Upper lobe of right lung (tissue), 1 donor: ENCODE measurements around the gene AQR. TPM values are rescaled to one million over a fixed set of nuclear protein-coding genes. Genes with fewer than 3 reads are reported as not detected.

Experiments
- ATAC-seq: fragments of 200-7000 bp; cut with Tn5 transposase; one replicate; pipeline ENCODE4 v1.9.1; 2020; ENCODE audit warnings: mild to moderate bottlenecking, moderate library complexity
- DNase-seq: peaks from one replicate; pipeline ENCODE4 v3.0.0-alpha.2; 2020
- H3K27ac ChIP-seq: fragments of 200-600 bp; one replicate; pipeline ENCODE4 v1.8.0; 2022
- H3K27me3 ChIP-seq: fragments of 200-600 bp; one replicate; pipeline ENCODE4 v1.8.0; 2022; ENCODE audit warnings: mild to moderate bottlenecking
- H3K36me3 ChIP-seq: fragments of 200-600 bp; one replicate; pipeline ENCODE4 v1.8.0; 2022
- H3K4me1 ChIP-seq: fragments of 200-600 bp; one replicate; pipeline ENCODE4 v1.8.0; 2022
- H3K4me3 ChIP-seq: fragments of 200-600 bp; one replicate; pipeline ENCODE4 v1.8.0; 2022; ENCODE audit warnings: mild to moderate bottlenecking
- H3K9me3 ChIP-seq: fragments of 200-600 bp; one replicate; pipeline ENCODE4 v1.8.0; 2022
- intact Hi-C: fragments of 100-400 bp; cut with DNase I; formaldehyde crosslinking; loops from one replicate; pipeline ENCODE4 v1.11.0; 2022
- total RNA-seq: library from RNA; stranded (reverse); fragmentation: NEBNext Ultra II Directional; extraction: Animal tissue kit (Norgen Biotek cat#: 25700); gene quantifications from one replicate; pipeline ENCODE4 v1.2.1, GENCODE V29; 2021
- TF ChIP-seq, protein P1 (sequence below): fragments of 200-600 bp; IDR thresholded peaks from one replicate; pipeline ENCODE4 v1.8.0; 2022; ENCODE audit warnings: antibody characterized with exemption
- donor health status: DM: no; HTN: yes; CAD: no; lungs with severe emphysema.

AQR gene
- total RNA-seq, 1 donor from 2014 or later: 28.2 TPM

DNA sequence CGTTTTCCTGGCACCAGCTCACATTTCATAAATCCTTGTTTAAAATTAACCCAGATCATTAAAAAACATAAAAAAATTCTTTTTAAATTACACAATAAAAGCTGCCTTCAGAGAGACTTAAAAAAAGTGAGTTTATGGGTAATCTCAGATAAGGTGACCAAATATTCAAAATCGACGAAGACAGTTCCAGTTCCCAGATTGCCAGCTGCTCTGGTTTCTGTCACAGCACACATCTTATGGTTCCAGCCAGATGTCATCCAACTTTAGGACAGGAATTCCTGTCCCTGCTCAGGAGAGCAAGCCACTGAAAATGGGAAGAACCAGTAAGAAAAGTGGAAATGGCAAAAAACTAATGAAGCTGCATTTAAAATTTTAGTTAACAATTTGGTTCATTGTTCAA is 34.4 kb upstream of the AQR start:
- Histone ChIP-seq H3K4me3 (no peak overlapping the region), H3K4me1 (no peaks in the 10 kb centered on the region), H3K36me3 (no peaks in the 10 kb centered on the region), H3K9me3 (no peaks in the 10 kb centered on the region), H3K27me3 (no peaks in the 10 kb centered on the region), H3K27ac (no peak overlapping the region)
- DNase-seq (no peak), ATAC-seq (no peak)
- intact Hi-C loops: no loop called here
- TF ChIP-seq, protein P1, sequence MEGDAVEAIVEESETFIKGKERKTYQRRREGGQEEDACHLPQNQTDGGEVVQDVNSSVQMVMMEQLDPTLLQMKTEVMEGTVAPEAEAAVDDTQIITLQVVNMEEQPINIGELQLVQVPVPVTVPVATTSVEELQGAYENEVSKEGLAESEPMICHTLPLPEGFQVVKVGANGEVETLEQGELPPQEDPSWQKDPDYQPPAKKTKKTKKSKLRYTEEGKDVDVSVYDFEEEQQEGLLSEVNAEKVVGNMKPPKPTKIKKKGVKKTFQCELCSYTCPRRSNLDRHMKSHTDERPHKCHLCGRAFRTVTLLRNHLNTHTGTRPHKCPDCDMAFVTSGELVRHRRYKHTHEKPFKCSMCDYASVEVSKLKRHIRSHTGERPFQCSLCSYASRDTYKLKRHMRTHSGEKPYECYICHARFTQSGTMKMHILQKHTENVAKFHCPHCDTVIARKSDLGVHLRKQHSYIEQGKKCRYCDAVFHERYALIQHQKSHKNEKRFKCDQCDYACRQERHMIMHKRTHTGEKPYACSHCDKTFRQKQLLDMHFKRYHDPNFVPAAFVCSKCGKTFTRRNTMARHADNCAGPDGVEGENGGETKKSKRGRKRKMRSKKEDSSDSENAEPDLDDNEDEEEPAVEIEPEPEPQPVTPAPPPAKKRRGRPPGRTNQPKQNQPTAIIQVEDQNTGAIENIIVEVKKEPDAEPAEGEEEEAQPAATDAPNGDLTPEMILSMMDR: no peak

- no peaks in the 10 kb centered on the region for H3K9me3 ChIP-seq
- H3K36me3 ChIP-seq: no peaks in the 10 kb centered on the region
- H3K27ac ChIP-seq: no peak overlapping the region
- no peak for DNase-seq
- intact Hi-C loops: no loop called here
- H3K4me3 ChIP-seq: no peak overlapping the region
- peak; percentile 36 for ATAC-seq
- TF ChIP-seq, protein P1: no peak
- H3K27me3 ChIP-seq: no peaks in the 10 kb centered on the region
- H3K4me1 ChIP-seq: no peaks in the 10 kb centered on the region
Measured at GRCh38 chr15:35000511-35000910, 31.0 kb upstream of the AQR start.

- H3K36me3 ChIP-seq: no peaks in the 10 kb centered on the region
- DNase-seq (no peak), ATAC-seq (no peak)
- intact Hi-C loops: no loop called here
- no peaks in the 10 kb centered on the region for H3K9me3 ChIP-seq
- H3K27me3 ChIP-seq: no peaks in the 10 kb centered on the region
- no peak overlapping the region for H3K4me3 ChIP-seq
- TF ChIP-seq, protein P1: no peak
- no peak overlapping the region for H3K27ac ChIP-seq
- no peaks in the 10 kb centered on the region for H3K4me1 ChIP-seq
Measured at GRCh38 chr15:34999906-35000305, 30.4 kb upstream of the AQR start.

DNA sequence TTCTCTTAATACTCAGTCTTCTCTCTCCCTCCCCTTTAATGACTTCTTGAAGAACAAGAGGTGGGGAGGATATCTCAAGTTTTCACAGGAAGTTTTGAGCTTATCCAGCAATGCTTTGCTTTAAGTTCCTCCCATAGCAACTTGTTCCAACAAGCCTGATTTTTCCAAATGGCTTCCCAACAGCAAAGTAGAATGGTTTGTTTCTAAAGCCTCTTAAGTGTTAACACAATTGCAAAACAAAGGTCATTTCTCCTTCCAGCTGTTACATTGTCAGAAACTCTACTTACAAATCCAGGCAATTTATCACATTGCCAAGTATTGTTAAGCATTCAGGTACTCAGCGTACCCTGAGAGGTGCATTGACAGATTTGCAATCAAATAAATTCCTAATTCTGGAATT is 25.4 kb upstream of the AQR start:
- TF ChIP-seq, protein P1: no peak
- intact Hi-C loops: no loop called here
- Histone ChIP-seq H3K4me3 (no peak overlapping the region), H3K27ac (no peak overlapping the region), H3K36me3 (no peaks in the 10 kb centered on the region), H3K9me3 (no peaks in the 10 kb centered on the region), H3K27me3 (no peaks in the 10 kb centered on the region), H3K4me1 (no peaks in the 10 kb centered on the region)
- no peak for ATAC-seq
- no peak for DNase-seq

GRCh38 chr15:34993877-34994276 is 24.3 kb upstream of the AQR start:
- intact Hi-C loops: no loop called here
- no peaks in the 10 kb centered on the region for H3K27me3 ChIP-seq
- TF ChIP-seq, protein P1: no peak
- ATAC-seq (no peak), DNase-seq (no peak)
- no peaks in the 10 kb centered on the region for H3K9me3 ChIP-seq
- H3K4me3 ChIP-seq: no peak overlapping the region
- no peak overlapping the region for H3K27ac ChIP-seq
- H3K36me3 ChIP-seq: no peaks in the 10 kb centered on the region
- H3K4me1 ChIP-seq: peaks cover 4% of the 10 kb centered on the region

- peaks cover 6% of the 10 kb centered on the region for H3K4me1 ChIP-seq
- H3K27ac ChIP-seq: no peak overlapping the region
- ATAC-seq: no peak
- no peak for DNase-seq
- no peaks in the 10 kb centered on the region for H3K36me3 ChIP-seq
- no peaks in the 10 kb centered on the region for H3K27me3 ChIP-seq
- H3K4me3 ChIP-seq: no peak overlapping the region
- TF ChIP-seq, protein P1: no peak
- intact Hi-C loops: no loop called here
- no peaks in the 10 kb centered on the region for H3K9me3 ChIP-seq
Measured at GRCh38 chr15:34993412-34993811, 23.9 kb upstream of the AQR start.
